Dermis blood vessel endothelial cell (primary cell): Measurements from ENCODE around the gene FYN. TPM values are rescaled to one million over a fixed set of nuclear protein-coding genes. Genes with fewer than 3 reads are reported as not detected.
"Not testable (repeated sequence)": the region's sequence is repeated elsewhere in the genome, so short reads cannot be mapped to it uniquely, and the experiment has no call there.

Experiments used
- DNase-seq: peaks from one replicate; pipeline ENCODE4 v3.0.0; 2010
- total RNA-seq: library from RNA; depleted of rRNA; stranded (reverse); fragments of >200 nt; gene quantifications from 2 replicates; pipeline ENCODE4 v1.2.3, GENCODE V29; 2014

FYN gene
- total RNA-seq, 1 donor from 2014 or later, result 150 TPM

DNA sequence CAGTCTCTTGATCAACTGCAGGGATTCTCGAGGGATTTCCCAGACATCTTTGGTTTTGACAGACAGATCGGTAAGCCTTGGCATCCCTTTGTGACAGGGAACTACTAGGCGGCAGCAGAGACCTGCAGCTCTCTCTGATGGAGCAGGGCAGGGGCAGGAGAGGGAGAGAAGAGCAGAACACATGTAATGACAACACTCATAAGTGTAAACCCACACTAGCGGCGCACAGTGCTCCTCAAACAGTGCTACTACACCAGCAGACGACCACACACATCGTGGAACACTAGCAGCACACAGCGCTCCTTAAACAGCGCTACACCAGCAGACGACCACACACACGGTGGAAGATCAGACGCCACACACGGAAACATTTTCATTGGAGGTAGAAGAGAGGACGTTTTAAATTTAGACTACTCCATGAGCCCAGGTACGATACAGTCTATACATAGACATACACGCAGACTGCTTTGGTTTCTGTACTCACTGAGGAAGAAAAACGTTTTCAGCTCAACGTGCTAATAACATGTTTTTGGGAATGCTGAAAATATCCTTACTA is 173.0 kb downstream of the FYN start:
- DNase-seq, result no peak

- DNase-seq, result no peak
These were observed 174.1 kb downstream of the FYN start for GRCh38 chr6:111699123-111699522.

- DNase-seq, result no peak
These were observed 176.4 kb downstream of the FYN start for GRCh38 chr6:111696814-111697213.

GRCh38 chr6:111692327-111693164 is 180.7 kb downstream of the FYN start:
- peak; percentile 40 for DNase-seq

GRCh38 chr6:111691345-111692225 is 181.7 kb downstream of the FYN start:
- no peak for DNase-seq

DNA sequence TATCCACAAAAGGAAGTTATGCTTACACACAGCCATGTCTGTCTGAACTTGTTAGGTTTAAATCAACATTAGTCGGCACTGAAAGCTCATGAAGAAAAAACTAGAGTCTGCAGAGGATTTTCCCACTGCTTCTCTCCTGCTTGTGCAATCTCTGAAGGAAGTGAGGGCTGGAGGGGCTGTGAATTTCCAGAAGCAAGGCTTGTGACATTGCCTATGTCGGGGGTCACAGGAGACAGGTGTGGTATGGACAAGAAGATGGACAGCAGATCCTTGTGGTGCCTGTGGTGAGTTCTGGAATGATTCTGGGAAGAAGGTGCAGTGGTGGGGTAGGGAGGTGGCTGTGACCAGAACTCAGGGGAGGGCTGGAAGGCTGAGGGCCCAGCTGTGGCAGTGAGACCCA is 183.3 kb downstream of the FYN start:
- DNase-seq, result no peak

- DNase-seq, result no peak
These were observed 183.8 kb downstream of the FYN start for GRCh38 chr6:111689419-111689818.

GRCh38 chr6:111688331-111688730 is 184.9 kb downstream of the FYN start:
- no peak for DNase-seq

DNA sequence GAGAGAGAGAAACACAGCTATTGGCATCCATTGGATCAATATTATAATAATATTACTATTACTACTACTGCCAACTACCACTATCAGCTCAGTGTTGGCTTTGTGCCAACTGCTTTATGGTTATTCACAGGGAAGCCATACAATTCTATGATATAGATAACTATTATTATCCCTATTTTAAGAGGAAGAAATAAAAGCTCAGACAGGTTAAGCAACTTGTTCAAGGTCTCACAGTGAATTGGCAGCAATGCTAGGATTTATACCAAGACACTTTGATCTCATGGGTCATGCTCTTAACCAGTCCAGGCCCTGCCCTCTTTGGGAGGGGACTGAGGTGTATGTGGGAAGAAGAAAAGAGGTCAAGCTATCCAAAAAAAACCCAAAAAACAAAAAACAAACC is 185.6 kb downstream of the FYN start:
- DNase-seq, result peak; percentile 44

DNA sequence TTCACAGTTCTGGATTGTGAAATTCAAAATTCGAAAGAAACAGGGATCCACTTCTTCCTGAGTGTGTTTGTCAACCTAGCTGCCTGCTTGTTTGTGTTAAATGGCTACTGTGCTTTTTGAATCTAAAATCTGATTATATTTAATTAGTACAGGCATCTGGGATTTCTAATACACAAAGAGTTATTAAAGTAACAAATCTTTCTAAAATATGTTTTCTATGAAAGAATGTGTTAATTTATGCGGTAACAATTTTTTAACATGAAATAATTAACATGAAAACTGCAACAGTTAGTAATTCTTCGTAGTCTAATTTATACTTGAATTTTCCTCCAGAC is 186.4 kb downstream of the FYN start:
- no peak for DNase-seq

- DNase-seq, result peak; percentile 52
These were observed 186.9 kb downstream of the FYN start for GRCh38 chr6:111686249-111686931.

DNA sequence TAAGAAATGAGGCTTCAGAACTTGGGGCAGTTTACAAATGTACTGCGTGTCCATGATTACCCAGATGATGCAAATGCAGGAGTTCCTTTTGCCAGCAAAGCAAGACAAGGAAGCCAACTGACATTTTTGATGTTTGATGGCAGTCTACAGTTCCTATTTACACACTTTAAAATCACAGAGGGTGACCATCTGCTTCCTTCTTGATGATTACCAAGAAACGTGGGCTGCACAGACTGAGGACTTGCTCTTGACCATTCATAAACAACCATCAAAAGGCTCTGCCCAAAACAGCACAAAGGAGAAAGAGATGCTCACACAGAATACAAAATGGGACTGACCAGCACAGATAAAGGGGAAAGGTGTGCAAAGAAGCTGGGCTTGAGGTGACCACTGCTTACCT is 187.7 kb downstream of the FYN start:
- DNase-seq, result peak; percentile 66

DNA sequence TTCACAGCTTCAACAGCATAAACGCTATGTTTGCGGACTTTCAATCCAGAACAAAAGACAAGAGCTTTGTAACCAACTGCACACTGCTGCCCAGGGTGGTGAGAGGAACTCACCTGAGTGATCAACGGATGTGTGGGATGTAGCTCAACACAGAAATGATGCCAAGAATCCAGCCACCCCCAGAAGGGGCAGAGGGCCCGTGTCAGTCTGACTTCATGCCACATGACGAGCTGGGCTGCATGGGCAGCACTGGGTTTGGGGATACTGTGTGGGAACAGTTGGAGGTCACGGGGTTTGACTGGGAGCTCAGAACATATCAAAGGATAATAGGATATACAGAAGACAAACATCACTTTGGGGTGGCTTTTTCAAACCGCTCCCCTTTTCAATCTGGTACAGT is 188.2 kb downstream of the FYN start:
- no peak for DNase-seq

GRCh38 chr6:111683749-111684267 is 189.4 kb downstream of the FYN start:
- DNase-seq, result peak; percentile 91

GRCh38 chr6:111683157-111683556 is 190.1 kb downstream of the FYN start:
- no peak for DNase-seq

DNA sequence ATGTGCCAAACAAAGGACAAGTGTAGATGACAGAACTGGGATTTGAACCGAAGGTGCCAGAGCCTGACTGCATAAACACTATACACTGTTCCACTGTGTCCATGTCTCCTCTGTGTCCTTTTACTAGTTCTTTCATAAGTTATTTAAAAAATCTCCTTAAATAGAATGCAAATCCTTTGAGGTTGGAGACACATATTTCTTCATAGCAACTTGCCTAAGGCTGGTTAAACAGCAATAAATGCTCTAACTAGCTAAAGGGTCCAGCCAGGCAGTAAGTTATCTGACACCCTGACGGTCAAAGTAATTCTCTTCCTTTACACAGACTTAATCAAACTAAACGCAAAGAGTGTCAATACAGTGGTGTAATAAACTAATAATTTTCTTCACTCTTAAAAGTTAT is 191.4 kb downstream of the FYN start:
- no peak for DNase-seq

DNA sequence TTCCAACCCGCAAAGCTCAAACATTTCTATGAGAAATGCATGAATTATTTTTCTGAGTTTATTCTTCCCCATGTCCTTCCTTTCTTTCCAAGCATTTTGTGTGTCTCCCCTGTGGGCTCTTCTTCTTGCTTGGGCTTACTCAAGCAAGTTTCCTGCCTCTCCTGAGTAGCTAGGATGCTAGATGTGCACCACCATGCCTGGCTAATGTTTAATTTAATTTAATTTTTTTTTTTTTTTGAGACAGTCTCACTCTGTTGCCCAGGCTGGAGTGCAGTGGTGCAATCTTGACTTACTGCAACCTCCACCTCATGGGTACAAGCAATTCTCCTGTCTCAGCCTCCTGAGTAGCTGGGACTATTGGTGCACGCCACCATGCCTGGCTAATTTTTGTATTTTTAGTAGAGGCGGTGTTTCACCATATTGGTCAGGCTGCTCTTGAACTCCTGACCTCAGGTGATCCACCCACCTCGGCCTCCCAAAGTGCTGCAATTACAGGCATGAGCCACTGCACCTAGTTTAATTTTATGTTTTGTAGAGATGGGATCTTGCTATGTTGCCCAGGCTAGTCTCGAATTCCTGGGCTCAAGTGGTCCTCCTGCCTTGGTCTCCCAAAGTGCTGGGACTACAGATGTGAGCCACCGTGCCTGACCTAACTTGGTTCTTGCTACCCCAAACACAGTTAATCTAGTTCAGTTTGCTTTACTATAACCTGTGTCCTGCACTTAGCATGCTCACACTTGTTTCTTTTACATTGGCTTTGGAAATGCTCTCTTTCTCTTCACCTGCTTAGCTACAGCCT is 192.2 kb downstream of the FYN start:
- not testable (repeated sequence) for DNase-seq

DNA sequence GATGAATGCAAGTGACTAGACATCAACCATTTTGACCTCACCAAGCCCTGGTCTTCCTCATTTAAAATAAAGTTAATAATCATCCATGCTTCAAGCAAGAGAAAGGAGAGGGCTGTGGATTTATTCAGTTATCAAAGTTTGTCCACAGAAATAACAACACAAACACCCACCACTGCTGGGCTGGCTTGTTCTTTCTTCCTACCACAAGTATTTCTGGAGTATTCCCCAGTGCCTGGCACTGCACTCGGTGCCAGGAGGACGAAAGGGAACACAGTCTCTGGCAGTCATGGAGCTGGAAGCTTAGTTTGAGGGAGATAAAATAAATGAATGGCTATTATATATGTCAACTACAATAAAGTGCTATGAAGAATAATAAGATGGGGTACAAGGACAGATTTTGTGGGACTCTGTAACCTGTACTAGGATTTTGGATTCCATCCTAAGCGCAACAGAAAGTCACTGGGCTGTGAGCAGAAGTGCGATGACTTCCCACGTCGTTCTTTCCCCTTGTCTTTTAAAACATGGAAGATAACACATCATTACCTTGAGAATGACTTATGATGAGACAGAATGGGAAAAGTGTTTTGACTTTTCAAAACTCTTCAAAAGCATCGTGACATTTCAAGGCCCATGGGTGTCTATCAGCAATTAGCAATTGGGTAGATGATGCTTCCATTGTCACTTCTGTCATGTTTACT is 193.1 kb downstream of the FYN start:
- DNase-seq, result no peak

GRCh38 chr6:111679126-111679858 is 194.0 kb downstream of the FYN start:
- no peak for DNase-seq

GRCh38 chr6:111677249-111677990 is 195.8 kb downstream of the FYN start:
- DNase-seq, result no peak
